Measurements from ENCODE around the gene DPYSL5.

GRCh38 chr2:26917135-26917836 lies 69.4 kb downstream of the DPYSL5 start:
- TF ChIP-seq SMAD3 (CRISPR knock-in tag; conservative IDR thresholded peaks at IDR 0.05) = no peak
- no peak for TF ChIP-seq STAT5B (CRISPR knock-in tag; IDR thresholded peaks at IDR 0.05)
- no peak for TF ChIP-seq ZNF146 (CRISPR knock-in tag; IDR thresholded peaks at IDR 0.05; ENCODE audit: unreplicated experiment)
- TF ChIP-seq GABPA (tag; conservative IDR thresholded peaks at IDR 0.05; ENCODE audit: low read depth) = no peak
- TF ChIP-seq, protein P1, sequence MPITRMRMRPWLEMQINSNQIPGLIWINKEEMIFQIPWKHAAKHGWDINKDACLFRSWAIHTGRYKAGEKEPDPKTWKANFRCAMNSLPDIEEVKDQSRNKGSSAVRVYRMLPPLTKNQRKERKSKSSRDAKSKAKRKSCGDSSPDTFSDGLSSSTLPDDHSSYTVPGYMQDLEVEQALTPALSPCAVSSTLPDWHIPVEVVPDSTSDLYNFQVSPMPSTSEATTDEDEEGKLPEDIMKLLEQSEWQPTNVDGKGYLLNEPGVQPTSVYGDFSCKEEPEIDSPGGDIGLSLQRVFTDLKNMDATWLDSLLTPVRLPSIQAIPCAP (CRISPR knock-in tag; IDR thresholded peaks at IDR 0.05; ENCODE audit: borderline replicate concordance) = no peak
- no peak for TF ChIP-seq TEAD4 (IDR thresholded peaks at IDR 0.05; ENCODE audit: low read length)
- no peak for TF ChIP-seq TEAD4 (CRISPR knock-in tag; IDR thresholded peaks at IDR 0.05; ENCODE audit: borderline replicate concordance)
- no peak for TF ChIP-seq MAZ (CRISPR knock-in tag; conservative IDR thresholded peaks at IDR 0.05 in 1 of 2, IDR thresholded peaks at IDR 0.05 in 1 of 2)

Data from K562 (cell line).